NCI-H2227 treated with DMSO at 0.1 percent for 48 hours (cell line): ENCODE results near the gene PIEZO1.
A peak's percentile ranks its signal among the peaks of the same experiment; 100 is the strongest.
"Not testable (repeated sequence)": the region's sequence is repeated elsewhere in the genome, so short reads cannot be mapped to it uniquely, and the experiment has no call there.

Experiments used
- DNase-seq: peaks from one replicate; lab custom pipeline; 2025; lab: John Stamatoyannopoulos, UW

Gene PIEZO1

DNA sequence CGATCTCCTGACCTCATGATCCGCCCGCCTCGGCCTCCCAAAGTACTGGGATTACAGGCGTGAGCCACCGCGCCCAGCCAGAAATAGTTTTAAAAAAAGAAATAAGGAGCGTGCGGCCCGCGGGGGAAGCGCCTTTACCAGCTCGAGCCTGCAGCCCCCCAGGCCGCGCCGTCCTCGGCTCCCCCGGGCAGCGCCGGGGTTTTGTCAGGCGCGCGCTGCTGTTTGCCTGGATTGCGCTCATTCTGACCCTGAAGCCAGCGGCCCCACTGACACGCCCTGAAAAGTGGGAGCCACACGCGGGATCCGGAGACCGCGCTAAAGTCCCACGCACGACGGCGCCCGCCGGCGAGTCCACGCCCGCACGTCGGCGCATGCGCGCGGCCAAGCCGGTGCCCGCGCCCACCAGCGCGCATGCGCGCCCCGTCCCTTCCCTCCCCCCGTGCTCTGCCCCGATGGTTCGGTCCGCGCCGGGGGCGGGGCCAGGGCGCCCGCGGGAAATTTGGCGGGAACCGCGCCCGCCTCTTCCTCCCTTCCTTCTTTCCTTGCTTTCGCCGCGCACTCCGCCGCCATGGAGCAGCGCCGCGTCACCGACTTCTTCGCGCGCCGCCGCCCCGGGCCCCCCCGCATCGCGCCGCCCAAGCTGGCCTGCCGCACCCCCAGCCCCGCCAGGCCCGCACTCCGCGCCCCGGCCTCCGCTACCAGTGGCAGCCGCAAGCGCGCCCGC lies 18.4 kb upstream of the PIEZO1 start, which contains the start of gene CDT1:
Gene CDT1 (plus strand): TSS at position 526 of the 724 bp plus-strand sequence. CDS start 43 bp downstream, at position 569.
- DNase-seq: peak; percentile 74

DNA sequence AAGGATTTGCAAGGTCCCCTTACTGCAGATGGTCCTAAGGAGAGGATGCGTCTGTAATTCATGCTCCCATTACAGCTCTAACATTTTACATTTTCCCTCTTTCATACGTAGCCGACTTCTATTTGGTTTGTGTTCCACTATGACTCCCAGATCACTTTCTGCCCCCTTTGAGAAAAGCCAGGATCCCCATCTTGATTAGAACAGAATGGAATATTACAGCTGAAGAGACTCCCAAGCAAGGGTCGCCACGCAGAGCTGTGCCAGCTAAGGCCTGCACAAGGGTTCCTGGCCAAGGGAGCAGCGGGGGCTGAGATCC lies 15.2 kb upstream of the PIEZO1 start:
- DNase-seq: no peak

DNA sequence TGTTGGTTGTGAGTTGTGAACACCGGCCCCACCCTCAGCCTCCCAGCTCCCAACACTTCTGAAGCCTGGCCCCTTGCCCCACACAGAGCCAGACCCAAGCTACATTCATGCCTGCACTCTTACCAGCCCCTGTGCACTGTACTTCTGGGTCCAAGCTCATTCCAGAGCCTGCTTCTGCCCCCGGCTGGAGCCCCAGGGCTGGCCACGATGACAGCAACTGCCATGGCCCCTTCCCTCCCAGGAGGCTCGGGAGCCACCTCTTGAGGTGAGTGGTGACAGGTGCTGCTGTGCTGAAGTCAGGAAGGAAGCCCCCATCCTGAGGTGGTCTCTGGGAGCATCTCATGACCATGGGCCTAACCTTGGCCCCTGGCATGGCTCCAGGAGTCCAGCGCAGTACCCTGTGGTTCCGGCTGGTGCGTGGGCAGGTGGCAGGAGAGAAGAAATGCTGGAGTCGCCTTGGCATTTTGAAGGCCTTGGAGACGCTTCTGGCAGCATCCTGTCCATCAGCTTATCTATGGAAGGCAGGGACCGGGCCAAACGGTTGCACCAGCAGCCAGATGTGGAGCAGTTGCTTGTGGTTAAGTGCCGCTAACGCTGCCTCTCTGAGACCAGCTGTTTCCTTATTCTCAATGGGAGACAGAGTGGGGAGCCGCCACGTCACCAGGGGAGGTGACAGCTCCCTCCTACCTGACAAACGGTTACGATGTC lies 14.7 kb upstream of the PIEZO1 start:
- no peak for DNase-seq

DNA sequence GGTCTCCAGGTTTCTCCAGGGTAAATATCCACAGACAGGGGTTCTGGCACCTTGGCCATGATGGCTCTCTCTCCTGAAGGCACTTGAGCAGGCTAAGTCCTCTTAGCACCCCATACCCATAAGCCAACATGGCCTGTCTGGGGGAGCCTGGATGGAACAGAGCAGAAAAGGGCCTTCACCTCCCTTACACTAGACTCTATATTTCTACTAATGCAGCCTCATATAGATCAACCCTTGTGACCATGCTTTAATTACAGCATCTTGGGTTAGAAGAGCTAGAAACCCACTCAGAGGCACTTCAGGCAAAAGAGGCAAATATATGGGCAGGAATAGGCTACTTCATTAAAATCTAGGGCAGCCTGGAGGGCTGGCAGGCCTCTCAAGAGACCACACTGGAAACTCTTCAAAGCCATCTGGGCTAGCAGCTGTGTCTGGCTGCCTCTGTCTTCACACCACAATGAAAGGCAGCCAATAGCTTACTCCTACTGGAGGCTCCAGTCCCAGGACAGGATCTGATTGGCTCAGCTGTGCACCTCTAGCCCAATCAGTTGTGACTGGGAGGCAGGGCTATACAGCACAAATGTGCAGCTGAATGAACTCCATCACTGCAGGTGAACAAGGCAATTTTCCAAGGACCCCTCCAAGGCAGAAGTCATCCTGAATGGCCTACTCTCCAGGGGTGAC lies 13.9 kb upstream of the PIEZO1 start:
- no peak for DNase-seq

DNA sequence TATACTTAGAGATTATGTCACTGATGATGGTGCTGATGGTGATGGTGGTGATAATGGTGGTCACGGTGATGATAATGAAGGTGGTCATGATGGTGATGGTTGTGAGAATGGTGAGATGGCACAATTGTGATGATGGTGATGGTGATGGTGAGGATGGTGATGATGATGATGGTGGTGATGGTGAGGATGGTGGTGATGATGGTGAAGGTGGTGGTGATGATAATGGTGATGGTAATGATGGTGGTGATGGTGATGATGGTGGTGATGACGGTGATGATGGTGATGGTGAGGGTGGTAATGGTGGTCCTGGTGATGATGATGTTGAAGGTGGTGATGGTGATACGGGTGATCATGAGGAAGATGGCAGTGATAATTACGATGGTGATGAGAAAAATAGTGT lies 13.1 kb upstream of the PIEZO1 start:
- no peak for DNase-seq

DNA sequence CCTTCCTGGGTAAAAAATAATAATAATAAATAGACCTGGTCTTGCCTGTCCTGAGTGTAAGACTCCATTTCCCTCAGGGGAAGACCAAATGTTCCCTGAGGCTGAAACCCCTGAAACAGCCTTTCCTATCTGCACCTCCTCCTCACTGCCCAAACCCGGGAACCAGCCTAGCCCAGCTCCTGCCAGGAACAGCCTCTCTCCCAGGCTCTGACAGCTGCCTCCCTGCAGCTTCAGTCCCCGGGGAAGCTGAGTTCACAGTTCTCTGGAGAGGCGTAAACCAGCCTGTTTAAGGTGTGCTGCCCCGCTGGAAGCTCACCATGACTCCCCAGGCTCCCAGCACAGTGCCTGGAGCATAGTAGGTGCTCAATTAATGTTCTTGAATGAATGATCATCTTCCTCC lies 11.3 kb upstream of the PIEZO1 start:
- DNase-seq: no peak

DNA sequence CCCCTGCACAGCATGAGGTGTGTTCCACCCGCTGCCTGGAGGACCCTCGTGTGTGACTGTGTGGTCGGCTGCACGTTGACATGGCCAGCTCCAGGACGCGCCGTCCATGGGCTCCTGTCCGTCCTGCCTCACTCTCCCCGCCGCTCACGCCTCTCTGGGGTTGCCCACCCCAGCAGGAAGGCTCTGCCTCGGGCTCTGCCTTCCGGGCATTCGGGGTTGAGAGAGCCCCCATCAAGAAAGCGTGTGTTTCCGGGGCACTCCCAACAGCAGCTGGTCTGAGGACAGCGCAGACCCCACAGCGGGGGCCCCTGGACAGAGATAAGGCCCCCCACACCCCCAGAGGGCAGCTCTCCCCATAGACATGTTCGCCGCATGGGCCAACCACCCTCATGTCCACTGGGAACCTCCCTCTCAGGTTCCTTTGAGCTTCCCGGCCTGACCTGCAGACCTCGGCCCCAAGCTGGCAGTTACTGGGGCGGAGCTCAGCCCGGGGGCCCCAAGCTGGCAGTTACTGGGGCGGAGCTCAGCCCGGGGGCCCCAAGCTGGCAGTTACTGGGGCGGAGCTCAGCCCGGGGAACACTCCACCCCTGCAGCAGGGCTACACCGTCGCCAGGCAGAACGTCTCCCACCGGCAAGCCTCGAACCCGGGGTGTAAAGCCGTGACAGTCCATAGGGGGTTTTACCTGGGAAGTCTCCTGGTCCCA lies 8.4 kb upstream of the PIEZO1 start:
- DNase-seq: no peak

DNA sequence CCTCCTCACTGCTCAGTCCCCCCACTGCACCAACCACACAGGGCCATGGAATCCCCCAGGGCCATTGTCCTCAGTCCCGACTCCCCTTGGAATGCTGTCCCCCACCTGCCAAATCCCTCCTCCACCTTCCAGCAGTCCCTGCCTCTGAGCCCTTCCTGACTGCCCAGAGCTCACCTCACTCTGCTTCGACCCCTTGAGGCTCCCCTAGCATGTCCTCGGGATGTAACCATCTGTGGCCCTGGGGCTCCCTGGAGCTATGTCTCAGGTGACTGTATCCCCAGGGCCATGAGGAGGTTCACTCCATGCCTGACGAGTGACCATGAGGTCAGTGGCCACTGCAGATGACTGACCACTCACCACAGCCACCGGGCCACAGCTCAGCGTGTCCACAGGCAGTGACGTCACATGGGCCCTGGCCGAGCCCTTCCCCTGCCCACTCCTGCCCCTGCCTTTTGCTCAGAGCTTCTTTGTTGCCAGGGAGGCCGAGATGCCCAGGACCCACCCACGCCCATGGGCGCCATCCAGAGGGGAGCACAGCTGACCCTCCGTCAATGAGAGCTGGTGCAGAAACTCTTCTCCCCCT lies 7.7 kb upstream of the PIEZO1 start:
- no peak for DNase-seq

DNA sequence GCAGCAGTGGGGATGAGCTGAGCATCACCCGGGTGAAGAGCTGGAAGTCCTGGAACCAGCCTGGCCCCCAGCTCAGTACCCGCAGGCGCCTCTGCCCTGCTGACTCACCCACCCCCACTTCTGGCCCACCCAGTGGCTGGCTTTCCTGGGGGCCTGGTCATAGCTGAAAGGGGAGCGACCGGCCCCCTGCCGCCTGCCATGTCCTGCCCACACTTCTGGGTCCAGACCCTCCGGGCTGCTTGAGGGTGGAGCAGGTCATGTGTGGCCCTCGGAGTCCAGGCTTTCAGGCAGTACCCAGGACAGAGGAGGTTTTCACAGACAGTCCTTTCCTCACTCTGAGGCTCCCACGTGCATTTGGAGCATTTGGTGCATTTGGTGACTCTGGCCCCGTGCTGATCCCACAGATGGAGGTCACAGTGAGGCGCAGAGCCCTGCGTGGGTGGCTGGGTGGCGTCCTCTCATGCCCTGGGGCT lies 7.1 kb upstream of the PIEZO1 start:
- DNase-seq: no peak

DNA sequence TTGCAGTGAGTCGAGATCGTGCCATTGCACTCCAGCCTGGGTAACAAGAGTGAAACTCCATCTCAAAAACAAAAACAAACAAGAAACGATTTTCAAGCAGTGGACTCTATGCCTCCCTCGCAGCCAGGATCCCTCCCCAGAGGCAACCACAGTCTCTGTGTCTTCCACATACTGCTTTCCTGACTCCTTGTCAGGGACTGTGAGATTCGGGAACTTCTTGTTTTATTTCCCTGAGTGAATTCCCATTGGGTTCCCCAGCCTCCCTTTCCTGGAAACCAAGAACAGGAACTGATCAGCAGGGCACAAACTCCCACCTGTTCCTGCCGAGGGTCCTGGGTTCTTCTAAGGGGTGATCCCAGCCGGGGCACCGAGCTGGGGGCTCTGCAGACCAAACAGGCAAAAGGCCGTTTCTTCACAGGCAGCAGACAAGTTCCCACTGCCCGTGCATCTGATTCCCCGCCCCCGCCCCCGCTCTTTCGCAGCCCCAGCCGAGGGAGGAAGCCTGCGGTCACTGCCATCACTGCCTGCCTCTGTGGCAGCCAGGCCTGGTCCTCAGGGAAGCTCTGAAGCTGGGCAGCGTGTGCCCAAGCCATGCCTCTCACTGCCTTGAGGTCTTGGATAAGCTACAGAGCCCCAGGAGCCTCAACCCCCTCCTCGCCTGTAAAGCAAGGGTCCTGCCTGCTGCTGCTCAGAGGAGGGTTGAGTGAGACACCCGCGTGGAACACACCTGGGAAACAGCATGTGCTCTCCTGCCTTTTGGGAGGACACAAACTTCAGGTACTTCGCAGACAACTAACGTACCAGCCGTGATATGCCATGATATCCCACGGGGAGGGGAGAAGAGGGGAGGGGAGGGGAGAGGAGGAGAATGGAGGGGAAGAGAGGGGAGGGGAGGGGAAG lies 5.5 kb upstream of the PIEZO1 start:
- no peak for DNase-seq

DNA sequence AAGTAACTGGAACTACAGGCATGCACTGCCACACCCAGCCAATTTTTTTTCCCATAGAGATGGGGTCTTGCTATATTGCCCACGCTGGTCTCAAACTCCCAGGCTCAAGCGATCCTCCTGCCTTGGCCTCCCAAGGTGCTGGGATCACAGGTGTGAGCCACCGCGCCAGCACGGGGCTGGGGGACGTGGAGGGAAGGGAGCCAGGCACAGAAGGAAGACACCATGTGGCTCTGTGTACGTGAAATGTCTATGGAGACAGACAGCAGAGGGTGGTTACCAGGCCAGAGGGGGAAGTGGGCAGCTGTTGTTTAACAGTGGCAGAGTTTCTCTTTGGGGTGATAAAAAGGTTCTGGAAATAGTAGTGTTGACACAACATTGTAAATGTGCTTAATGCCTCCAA lies 4.6 kb upstream of the PIEZO1 start:
- DNase-seq: no peak

DNA sequence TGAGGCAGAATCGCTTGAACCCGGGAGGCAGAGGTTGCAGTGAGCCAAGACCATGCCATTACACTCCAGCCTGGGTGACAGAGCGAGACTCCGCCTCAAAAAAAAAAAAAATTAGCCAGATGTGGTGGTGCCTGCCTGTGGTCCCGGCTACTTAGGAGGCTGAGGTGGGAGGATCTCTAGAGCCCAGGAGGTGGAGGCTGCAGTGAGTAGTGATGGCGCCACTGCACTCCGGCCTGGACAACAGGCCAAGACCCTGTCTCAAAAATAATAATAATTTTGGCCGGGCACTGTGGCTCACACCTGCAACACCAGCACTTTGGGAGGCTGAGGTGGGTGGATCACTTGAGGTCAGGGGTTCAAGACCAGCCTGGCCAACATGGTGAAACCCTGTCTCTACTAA lies 3.7 kb upstream of the PIEZO1 start:
- DNase-seq: not testable (repeated sequence)

DNA sequence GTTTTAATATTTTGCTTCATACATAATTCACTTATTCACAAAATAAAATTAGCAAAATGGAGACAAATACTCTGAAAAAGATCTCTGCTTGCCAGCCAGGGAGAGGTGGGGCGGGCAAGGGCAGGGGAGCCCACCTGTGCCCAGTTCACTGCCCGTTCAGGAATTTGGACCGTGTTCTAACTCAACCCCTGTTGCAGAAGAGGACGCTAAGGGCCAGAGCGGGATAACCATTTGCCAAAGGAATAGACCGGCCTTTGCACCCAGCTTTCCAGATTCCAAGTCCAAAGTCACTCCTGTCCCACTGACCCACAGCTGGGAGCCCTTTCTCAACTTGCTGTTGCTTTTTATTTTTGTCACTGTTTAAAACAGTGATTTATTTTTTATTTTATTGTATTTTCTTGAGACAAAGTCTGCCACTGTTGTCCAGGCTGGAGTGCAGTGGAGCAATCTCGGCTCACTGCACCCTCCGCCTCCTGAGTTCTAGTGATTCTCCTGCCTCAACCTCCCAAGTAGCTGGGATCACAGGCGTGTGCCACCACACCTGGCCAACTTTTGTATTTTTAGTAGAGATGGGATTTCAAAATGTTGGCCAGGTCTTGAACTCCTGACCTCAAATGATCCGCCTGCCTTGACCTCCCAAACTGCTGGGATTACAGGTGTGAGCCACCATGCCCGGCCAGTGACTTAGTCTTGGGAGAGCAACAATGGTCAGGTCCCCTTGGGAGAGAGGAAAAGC lies 2.7 kb upstream of the PIEZO1 start:
- no peak for DNase-seq

DNA sequence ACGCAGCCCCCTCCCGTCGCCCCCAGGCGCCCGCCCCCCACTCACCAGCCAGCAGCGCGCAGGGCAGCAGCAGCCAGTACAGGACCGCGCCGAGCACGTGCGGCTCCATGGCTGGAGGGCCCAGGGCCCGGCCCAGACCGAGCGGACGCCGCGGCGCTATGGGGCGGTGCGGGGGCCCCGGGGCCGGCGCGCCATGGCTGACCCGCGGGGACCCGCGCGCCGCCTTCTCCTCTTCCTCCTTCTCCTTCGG lies 239 bp downstream of the PIEZO1 start:
- DNase-seq: no peak

DNA sequence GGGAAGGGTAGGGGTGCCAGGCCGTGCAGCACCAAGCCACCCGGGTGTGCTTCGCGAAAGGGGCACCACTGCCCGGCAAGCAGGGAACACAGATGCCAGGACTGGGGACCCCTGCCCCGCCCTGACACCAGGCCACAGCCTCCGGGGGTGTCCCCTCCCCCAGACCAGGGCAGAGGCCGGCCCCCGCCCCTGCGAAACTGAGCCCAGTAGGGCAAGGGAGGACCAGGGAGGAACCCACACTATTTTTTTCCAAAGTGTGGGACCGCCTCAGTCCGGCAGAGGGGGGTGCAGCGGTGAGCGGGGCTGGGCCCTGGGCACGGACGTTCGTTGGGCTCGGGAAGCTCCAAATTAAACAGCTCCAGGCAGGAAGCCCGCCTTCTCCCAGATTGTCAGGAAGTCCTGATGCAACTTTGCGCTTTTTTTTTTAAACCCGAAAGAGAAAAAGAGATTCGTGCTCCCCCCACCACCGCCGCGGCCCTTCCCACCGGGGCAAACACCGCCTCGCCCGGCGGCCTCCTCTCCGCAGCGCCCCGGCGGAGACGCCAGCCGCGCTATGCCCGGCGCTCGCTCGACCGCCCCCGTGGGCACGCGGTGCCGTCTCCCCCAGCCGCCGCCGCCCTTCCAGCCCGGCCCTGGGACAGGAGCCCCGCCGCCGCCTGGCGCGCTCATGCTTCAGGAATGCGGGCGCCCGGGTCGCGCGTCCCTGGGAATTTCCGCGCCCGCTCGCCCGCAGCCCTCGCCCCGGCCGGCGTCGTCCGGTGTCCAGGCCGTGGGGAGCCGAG lies 755 bp downstream of the PIEZO1 start:
- DNase-seq: no peak

DNA sequence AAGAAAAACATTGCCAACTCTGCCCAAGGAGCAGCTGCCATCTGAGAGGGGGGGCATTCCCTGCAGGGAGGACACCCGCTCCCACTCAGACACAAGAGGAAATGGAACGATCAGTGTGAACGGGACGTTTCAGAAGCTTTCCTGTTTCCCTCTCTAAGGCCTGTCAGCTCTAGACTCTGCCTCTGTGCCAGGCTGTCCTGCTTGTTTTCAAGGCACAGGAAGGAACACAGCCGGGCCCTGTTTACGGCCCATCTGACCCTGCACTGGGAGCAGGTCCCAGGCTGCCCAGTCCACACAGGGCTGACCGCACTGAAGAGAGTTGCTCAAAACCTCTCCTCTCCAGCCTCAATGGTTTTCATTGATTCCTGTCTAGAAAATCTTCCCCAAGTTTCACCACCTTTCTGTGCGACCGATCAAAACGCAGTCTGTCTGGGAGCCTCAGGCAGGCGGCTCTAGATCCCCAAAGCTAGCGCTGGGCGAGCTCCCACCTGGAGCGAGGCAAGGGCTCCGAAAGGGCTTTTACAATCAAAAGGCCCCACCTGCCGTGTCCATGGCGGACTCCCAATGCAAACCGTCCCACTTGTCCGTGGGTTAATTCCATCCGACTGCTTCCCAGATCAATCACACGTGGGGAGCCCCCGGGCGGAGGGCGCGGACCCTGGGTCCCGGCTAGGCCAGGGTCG lies 1.5 kb downstream of the PIEZO1 start:
- DNase-seq: no peak

DNA sequence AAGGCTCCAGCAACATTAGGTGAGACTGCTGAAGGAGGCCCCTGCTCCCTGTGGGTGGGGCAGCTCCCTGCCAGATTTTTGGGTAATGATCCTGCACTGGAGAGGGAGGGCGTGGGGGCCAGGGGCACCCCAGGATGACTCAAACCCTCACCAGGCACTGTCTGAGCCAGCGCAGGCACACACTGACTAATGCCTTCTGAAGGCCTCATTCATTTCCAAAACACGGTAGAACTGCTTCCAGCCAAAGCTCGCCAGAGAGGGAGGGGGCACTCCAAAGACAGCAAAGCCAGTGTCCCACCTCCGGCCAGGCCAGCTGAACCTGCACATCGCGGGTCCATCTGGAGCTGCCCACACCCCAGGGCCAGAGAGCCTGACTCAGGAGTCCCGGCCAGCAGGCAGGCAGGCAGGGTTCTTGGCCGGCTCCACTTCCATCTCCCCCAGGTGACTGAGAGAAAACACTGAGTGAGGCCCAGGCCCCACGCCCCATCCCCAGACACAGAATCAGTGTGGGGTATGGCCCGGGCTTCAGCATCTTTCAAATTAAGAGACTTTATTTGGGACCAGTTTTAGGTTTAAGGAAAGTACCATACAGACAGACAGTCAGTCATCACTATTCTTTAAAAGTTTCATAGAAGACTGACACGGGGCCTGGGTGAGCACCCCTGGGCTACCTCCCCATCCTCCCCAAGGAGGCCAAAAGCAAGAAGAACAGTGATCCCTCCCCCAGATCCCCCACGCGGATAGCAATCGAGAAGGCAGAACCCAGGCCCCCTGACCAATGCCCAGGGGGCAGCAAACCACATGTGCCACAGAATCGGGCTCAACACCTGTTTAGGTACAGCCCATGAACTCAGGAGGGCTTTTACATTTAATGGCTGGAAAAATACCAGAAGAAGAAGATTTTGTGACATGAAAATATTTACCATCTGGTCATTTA lies 2.3 kb downstream of the PIEZO1 start:
- DNase-seq: no peak
